ENCODE data around the gene SEMA6A. TPM values are rescaled to one million over a fixed set of nuclear protein-coding genes. Genes with fewer than 3 reads are reported as not detected.

SEMA6A gene
- total and polyA plus RNA-seq, 9 of the 15 experiments (the other 6 are each of a cell fraction or from before 2014, with no cell fraction given): 0.04 to 0.42 (median 0.18) TPM; not detected in 5

- H3K4me1 ChIP-seq (replicated peaks in 1 of 2; ENCODE audit: control insufficient read depth in 2 of 2, insufficient read depth in 2 of 2, low read length in 2 of 2): no peaks in the 10 kb centered on the region
- no peak for FAIRE-seq
- H3K4me2 ChIP-seq (ENCODE audit: insufficient read depth, low read length): no peak overlapping the region
- H3K27ac ChIP-seq (ENCODE audit: extremely low read depth, low read depth, low read length): no peak overlapping the region
- no peak overlapping the region for H2AFZ ChIP-seq (ENCODE audit: low read depth, low read length)
- H3K9me3 ChIP-seq (replicated peaks; ENCODE audit: control insufficient read depth, insufficient read depth, low read depth, low read length): no peaks in the 10 kb centered on the region
- no peaks in the 10 kb centered on the region for H4K20me1 ChIP-seq (replicated peaks; ENCODE audit: control insufficient read depth, insufficient read depth, low read length)
- no peak for TF ChIP-seq E2F1 (CRISPR knock-in tag; IDR thresholded peaks at IDR 0.05)
- 29% methylated on average over 8 of the region's 9 CpGs for WGBS (ENCODE audit: insufficient coverage, low coverage, missing lambda C conversion rate)
- in situ Hi-C loops (cut with MboI) (no loop called here), intact Hi-C loops (cut with micrococcal nuclease) (no loop called here)
- ATAC-seq: no peak
- ChIA-PET POLR2A (interaction anchor here (0.9 to 2.5 kb wide), 3 partner anchors 8 to 23 kb away, joined by 3 to 8 read pairs (median 6); no protein-coding TSS in a partner anchor), CTCF (ENCODE audit: low intra/inter-chr PET ratio) (no interaction called here)
- no peaks in the 10 kb centered on the region for H3K79me2 ChIP-seq (ENCODE audit: control insufficient read depth, insufficient read depth, low read length)
- H3K27me3 ChIP-seq (ENCODE audit: control insufficient read depth in 2 of 2, insufficient read depth in 2 of 2, low read length in 2 of 2): no peaks in the 10 kb centered on the region
- H3K9me1 ChIP-seq (ENCODE audit: control insufficient read depth, insufficient read depth, low read length): no peaks in the 10 kb centered on the region
- BruUV-seq (replicated peaks): no TSS peak
- H3K36me3 ChIP-seq (ENCODE audit: control insufficient read depth, insufficient read depth, low read length): no peaks in the 10 kb centered on the region
- no peak overlapping the region for H3K9ac ChIP-seq (ENCODE audit: insufficient read depth in 1 of 2, low read depth in 2 of 2, low read length in 2 of 2)
- DNase-seq (ENCODE audit: extremely low read depth in 1 of 4, low spot score in 3 of 4): no peak
- no peak overlapping the region for H3K4me3 ChIP-seq
These were observed 179.4 kb downstream of the SEMA6A start for GRCh38 chr5:116395226-116395625.

- ATAC-seq (no peak), FAIRE-seq (no peak), DNase-seq (ENCODE audit: extremely low read depth in 1 of 4, low spot score in 3 of 4) (no peak)
- no peaks in the 10 kb centered on the region for H3K9me3 ChIP-seq (replicated peaks; ENCODE audit: control insufficient read depth, insufficient read depth, low read depth, low read length)
- no peaks in the 10 kb centered on the region for H3K79me2 ChIP-seq (ENCODE audit: control insufficient read depth, insufficient read depth, low read length)
- no peak overlapping the region for H2AFZ ChIP-seq (ENCODE audit: low read depth, low read length)
- no peaks in the 10 kb centered on the region for H4K20me1 ChIP-seq (replicated peaks; ENCODE audit: control insufficient read depth, insufficient read depth, low read length)
- H3K27ac ChIP-seq (ENCODE audit: extremely low read depth, low read depth, low read length): no peak overlapping the region
- H3K9me1 ChIP-seq (ENCODE audit: control insufficient read depth, insufficient read depth, low read length): no peaks in the 10 kb centered on the region
- POLR2A ChIA-PET: interaction anchor here (2.5 kb wide), 1 partner anchor 19 kb away, joined by 8 read pairs; no protein-coding TSS in a partner anchor
- H3K9ac ChIP-seq (ENCODE audit: insufficient read depth in 1 of 2, low read depth in 2 of 2, low read length in 2 of 2): no peak overlapping the region
- intact Hi-C loops (cut with micrococcal nuclease) (no loop called here), in situ Hi-C loops (cut with MboI) (no loop called here)
- no peak overlapping the region for H3K4me2 ChIP-seq (ENCODE audit: insufficient read depth, low read length)
- H3K36me3 ChIP-seq (ENCODE audit: control insufficient read depth, insufficient read depth, low read length): no peaks in the 10 kb centered on the region
- BruUV-seq (replicated peaks): no TSS peak
- H3K4me3 ChIP-seq: no peak overlapping the region
- WGBS (ENCODE audit: insufficient coverage, low coverage, missing lambda C conversion rate): 12% methylated on average over 5 of the region's 5 CpGs
- CTCF ChIA-PET (ENCODE audit: low intra/inter-chr PET ratio): no interaction called here
- no peaks in the 10 kb centered on the region for H3K27me3 ChIP-seq (ENCODE audit: control insufficient read depth in 2 of 2, insufficient read depth in 2 of 2, low read length in 2 of 2)
- H3K4me1 ChIP-seq (replicated peaks in 1 of 2; ENCODE audit: control insufficient read depth in 2 of 2, insufficient read depth in 2 of 2, low read length in 2 of 2): no peaks in the 10 kb centered on the region
- TF ChIP-seq ZBTB1 (CRISPR knock-in tag; IDR thresholded peaks at IDR 0.05; ENCODE audit: borderline replicate concordance, low read depth) (no peak), ZBTB12 (CRISPR knock-in tag; IDR thresholded peaks at IDR 0.05) (no peak), IFI16 (CRISPR knock-in tag; IDR thresholded peaks at IDR 0.05) (no peak), DEAF1 (CRISPR knock-in tag; IDR thresholded peaks at IDR 0.05) (no peak), BRD9 (IDR thresholded peaks at IDR 0.05; ENCODE audit: low read depth, partially characterized antibody) (no peak), TRIM25 (IDR thresholded peaks at IDR 0.05; ENCODE audit: borderline replicate concordance) (no peak), BCL6 (CRISPR knock-in tag; IDR thresholded peaks at IDR 0.05) (no peak)
These were observed 180.3 kb downstream of the SEMA6A start for GRCh38 chr5:116394186-116394867.

All from K562 (cell line).